HUES48 (cell line): ENCODE data around the gene SSX2IP.
"Not testable (repeated sequence)": the region's sequence is repeated elsewhere in the genome, so short reads cannot be mapped to it uniquely, and the experiment has no call there.

Experiments used
- H3K27ac ChIP-seq: one replicate; pipeline ENCODE4 v1.7.0; 2013; ENCODE audit warnings: low read depth, low read length, inconsistent platforms
- H3K27me3 ChIP-seq: 2 replicates; pipeline ENCODE4 v1.6.1; 2013; ENCODE audit warnings: mild to moderate bottlenecking, low read length; ENCODE audit not compliant: control insufficient read depth, insufficient read depth
- H3K36me3 ChIP-seq: 2 replicates; pipeline ENCODE4 v1.6.1; 2013; ENCODE audit warnings: low read length; ENCODE audit not compliant: control insufficient read depth, insufficient read depth
- H3K4me1 ChIP-seq: 2 replicates; pipeline ENCODE4 v1.6.1; 2013; ENCODE audit warnings: mild to moderate bottlenecking, low read length; ENCODE audit not compliant: control insufficient read depth, insufficient read depth
- H3K4me3 ChIP-seq: 2 replicates; pipeline ENCODE4 v1.5.1; 2013; ENCODE audit warnings: mild to moderate bottlenecking, low read depth, low read length
- H3K9ac ChIP-seq: 2 replicates; pipeline ENCODE4 v1.6.1; 2013; ENCODE audit warnings: mild to moderate bottlenecking, low read depth, low read length, moderate library complexity
- H3K9me3 ChIP-seq: 2 replicates; pipeline ENCODE4 v1.6.1; 2013; ENCODE audit warnings: low read length; ENCODE audit not compliant: control insufficient read depth, insufficient read depth

The SSX2IP gene

GRCh38 chr1:84639731-84640130, 50.5 kb downstream of the SSX2IP start:
- not testable (repeated sequence) for H3K9ac ChIP-seq, H3K36me3 ChIP-seq, H3K4me1 ChIP-seq, H3K27ac ChIP-seq, H3K9me3 ChIP-seq, H3K27me3 ChIP-seq, H3K4me3 ChIP-seq

GRCh38 chr1:84635429-84635828, 54.8 kb downstream of the SSX2IP start:
- no peaks in the 10 kb centered on the region for H3K27me3 ChIP-seq
- no peaks in the 10 kb centered on the region for H3K36me3 ChIP-seq
- no peaks in the 10 kb centered on the region for H3K4me1 ChIP-seq
- no peaks in the 10 kb centered on the region for H3K9me3 ChIP-seq
- H3K4me3 ChIP-seq, result no peak overlapping the region
- no peak overlapping the region for H3K27ac ChIP-seq
- no peak overlapping the region for H3K9ac ChIP-seq

- no peaks in the 10 kb centered on the region for H3K27me3 ChIP-seq
- H3K27ac ChIP-seq, result no peak overlapping the region
- no peaks in the 10 kb centered on the region for H3K4me1 ChIP-seq
- no peak overlapping the region for H3K4me3 ChIP-seq
- H3K9ac ChIP-seq, result no peak overlapping the region
- no peaks in the 10 kb centered on the region for H3K36me3 ChIP-seq
- no peaks in the 10 kb centered on the region for H3K9me3 ChIP-seq
These were observed 55.6 kb downstream of the SSX2IP start for GRCh38 chr1:84634536-84635205.

- Histone ChIP-seq H3K4me1 (no peaks in the 10 kb centered on the region), H3K27me3 (no peaks in the 10 kb centered on the region), H3K27ac (no peak overlapping the region), H3K4me3 (no peak overlapping the region), H3K9me3 (no peaks in the 10 kb centered on the region), H3K9ac (no peak overlapping the region), H3K36me3 (no peaks in the 10 kb centered on the region)
These were observed 57.4 kb downstream of the SSX2IP start for GRCh38 chr1:84632673-84633434.

- Histone ChIP-seq H3K4me1 (no peaks in the 10 kb centered on the region), H3K27ac (no peak overlapping the region), H3K9me3 (no peaks in the 10 kb centered on the region), H3K4me3 (no peak overlapping the region), H3K27me3 (no peaks in the 10 kb centered on the region), H3K9ac (no peak overlapping the region), H3K36me3 (no peaks in the 10 kb centered on the region)
These were observed 58.1 kb downstream of the SSX2IP start for GRCh38 chr1:84632137-84632536.

GRCh38 chr1:84624876-84625275, 65.4 kb downstream of the SSX2IP start:
- Histone ChIP-seq H3K27ac (no peak overlapping the region), H3K36me3 (no peaks in the 10 kb centered on the region), H3K27me3 (no peaks in the 10 kb centered on the region)

GRCh38 chr1:84621553-84621952, 68.7 kb downstream of the SSX2IP start:
- Histone ChIP-seq H3K9ac (no peak overlapping the region), H3K4me3 (no peak overlapping the region), H3K27ac (no peak overlapping the region), H3K9me3 (no peaks in the 10 kb centered on the region), H3K27me3 (no peaks in the 10 kb centered on the region), H3K36me3 (no peaks in the 10 kb centered on the region), H3K4me1 (no peaks in the 10 kb centered on the region)

More at GRCh38 chr1:84624876-84625275, 65.4 kb downstream of the SSX2IP start:
- Histone ChIP-seq H3K9me3 (no peaks in the 10 kb centered on the region), H3K4me1 (no peaks in the 10 kb centered on the region), H3K9ac (no peak overlapping the region), H3K4me3 (no peak overlapping the region)

- H3K27me3 ChIP-seq, result no peaks in the 10 kb centered on the region
- H3K4me1 ChIP-seq, result no peaks in the 10 kb centered on the region
- peak overlapping the region; percentile 79 for H3K9ac ChIP-seq
- peak overlapping the region; percentile 61 for H3K27ac ChIP-seq
- H3K36me3 ChIP-seq, result no peaks in the 10 kb centered on the region
- H3K9me3 ChIP-seq, result no peaks in the 10 kb centered on the region
- peak overlapping the region; percentile 76 for H3K4me3 ChIP-seq
These were observed 69.4 kb downstream of the SSX2IP start for GRCh38 chr1:84620720-84621313.

- H3K4me1 ChIP-seq, result no peaks in the 10 kb centered on the region
- H3K27ac ChIP-seq, result no peak overlapping the region
- no peak overlapping the region for H3K9ac ChIP-seq
- no peaks in the 10 kb centered on the region for H3K36me3 ChIP-seq
- no peaks in the 10 kb centered on the region for H3K27me3 ChIP-seq
- H3K9me3 ChIP-seq, result peaks cover 1% of the 10 kb centered on the region; the same call in 1 of the 2 replicates
- H3K4me3 ChIP-seq, result no peak overlapping the region
These were observed 70.7 kb downstream of the SSX2IP start for GRCh38 chr1:84619383-84620102.

GRCh38 chr1:84617349-84617748, 72.9 kb downstream of the SSX2IP start:
- Histone ChIP-seq H3K36me3 (no peaks in the 10 kb centered on the region), H3K4me3 (no peak overlapping the region), H3K27me3 (no peaks in the 10 kb centered on the region), H3K4me1 (no peaks in the 10 kb centered on the region), H3K9me3 (peaks cover 12% of the 10 kb centered on the region; the same call in 1 of the 2 replicates), H3K9ac (no peak overlapping the region), H3K27ac (no peak overlapping the region)
